HG03039 (cell line): Measurements from ENCODE around the gene KCNK4.
A peak's percentile ranks its signal among the peaks of the same experiment; 100 is the strongest.

ENCODE experiments used
- ATAC-seq: cut with Tn5 transposase; IDR thresholded peaks from one replicate; pipeline ENCODE4 v1.9.1; 2021; ENCODE audit warnings: mild to moderate bottlenecking, moderate library complexity; ENCODE audit not compliant: unreplicated experiment

Gene KCNK4

GRCh38 chr11:64289002-64289564, 2.0 kb upstream of the KCNK4 start:
- ATAC-seq, result no peak

- ATAC-seq, result no peak
Measured at GRCh38 chr11:64290352-64291261, 495 bp upstream of the KCNK4 start.

- ATAC-seq, result no peak
Measured at GRCh38 chr11:64291752-64292459, 804 bp downstream of the KCNK4 start.

- no peak for ATAC-seq
Measured at GRCh38 chr11:64292460-64293254, 1.6 kb downstream of the KCNK4 start.

- ATAC-seq, result no peak
Measured at GRCh38 chr11:64294774-64295173, 3.7 kb downstream of the KCNK4 start.

- ATAC-seq, result no peak
Measured at GRCh38 chr11:64295760-64296159, 4.7 kb downstream of the KCNK4 start.

GRCh38 chr11:64296236-64296635, 5.1 kb downstream of the KCNK4 start:
- ATAC-seq, result no peak

- ATAC-seq, result no peak
Measured at GRCh38 chr11:64296830-64297698, 6.0 kb downstream of the KCNK4 start.

- no peak for ATAC-seq
Measured at GRCh38 chr11:64297699-64298358, 6.7 kb downstream of the KCNK4 start.

- no peak for ATAC-seq
Measured at GRCh38 chr11:64298966-64299846, 8.1 kb downstream of the KCNK4 start.

GRCh38 chr11:64299847-64300648, 8.9 kb downstream of the KCNK4 start, which contains the start of gene CATSPERZ:
CATSPERZ (plus strand) TSS chr11:64300358; CDS start chr11:64300411, 53 bp downstream.
- no peak for ATAC-seq

GRCh38 chr11:64303109-64304031, 12.3 kb downstream of the KCNK4 start:
- no peak for ATAC-seq

- ATAC-seq, result no peak
Measured at GRCh38 chr11:64304032-64304315, 12.9 kb downstream of the KCNK4 start.

GRCh38 chr11:64304316-64305072, 13.4 kb downstream of the KCNK4 start:
- peak; percentile 3 for ATAC-seq

GRCh38 chr11:64305075-64305690, 14.1 kb downstream of the KCNK4 start, which contains the start of gene ESRRA:
ESRRA (plus strand) TSS chr11:64305524; CDS start chr11:64307180, 1,656 bp downstream.
- peak; percentile 65 for ATAC-seq
